Endothelial cell of umbilical vein (primary cell): Measurements from ENCODE around the gene SPATS2L. TPM values are rescaled to one million over a fixed set of nuclear protein-coding genes. Genes with fewer than 3 reads are reported as not detected.

ENCODE experiments used
- BruUV-seq: library from RNA; stranded (reverse); fragments of 400-500 nt; replicated peaks from 2 replicates; lab custom pipeline; 2021; lab: Mats Ljungman, UMichigan
- CTCF ChIA-PET: fragments of 300-600, 350-600 bp; sonication (Branson Sonifier 250); formaldehyde crosslinking; loops from one replicate; lab custom pipeline; 2021; ENCODE audit warnings: antibody characterized with exemption, inconsistent platforms; lab: Charles Lee
- POLR2A ChIA-PET: fragments of 300-600, 350-600 bp; sonication (Branson Sonifier 250); formaldehyde crosslinking; loops from one replicate; lab custom pipeline; 2021; ENCODE audit warnings: antibody characterized with exemption, inconsistent platforms; lab: Charles Lee
- DNase-seq: peaks from one replicate; pipeline ENCODE4 v3.0.0-alpha.2; 2011; ENCODE audit warnings: low read depth, low spot score
- FAIRE-seq: peaks from 2 replicates; lab custom pipeline; 2011; peaks lifted over from hg19 to GRCh38; lab: Jason Lieb, UNC
- H2AFZ ChIP-seq: 2 replicates; pipeline ENCODE4 v1.6.0; 2012; ENCODE audit warnings: low read depth, low read length, control low read depth, inconsistent platforms
- H3K27ac ChIP-seq: 2 replicates; pipeline ENCODE4 v1.5.1; 2011; ENCODE audit warnings: low read depth, mild to moderate bottlenecking, control low read depth, low read length, moderate library complexity; ENCODE audit not compliant: insufficient read depth
- H3K27me3 ChIP-seq, 2 experiments: 2 replicates each; pipeline versions ENCODE4 v1.6.0 to v1.6.1; 2011; ENCODE audit warnings: low read length in 2 of 2, mixed read lengths in 1 of 2; ENCODE audit not compliant: control insufficient read depth in 2 of 2, insufficient read depth in 2 of 2
- H3K36me3 ChIP-seq, 2 experiments: 2 replicates in 1 of 2; 3 replicates in 1 of 2; pipeline ENCODE4 v1.5.1; 2011; ENCODE audit warnings: low read length in 2 of 2, mild to moderate bottlenecking in 1 of 2, moderate library complexity in 1 of 2; ENCODE audit not compliant: control insufficient read depth in 2 of 2, insufficient read depth in 2 of 2; ENCODE audit errors: extremely low read depth in 1 of 2
- H3K4me1 ChIP-seq: 3 replicates; pipeline ENCODE4 v1.5.1; 2011; ENCODE audit warnings: mild to moderate bottlenecking, low read length; ENCODE audit not compliant: control insufficient read depth, insufficient read depth; ENCODE audit errors: extremely low read depth
- H3K4me2 ChIP-seq: 2 replicates; pipeline ENCODE4 v1.6.1; 2011; ENCODE audit warnings: low read length, control low read depth, mixed read lengths; ENCODE audit not compliant: insufficient read depth
- H3K4me3 ChIP-seq, 3 experiments: fragments of 200-600 bp in 1 of 3; sonication (generic), shearing (Covaris generic) in 1 of 3; replicated peaks in 1 of 3; 2 replicates each; pipeline ENCODE4 v1.5.1; 2011 to 2016; ENCODE audit warnings: control low read depth in 3 of 3, low read length in 3 of 3, mild to moderate bottlenecking in 2 of 3, inconsistent platforms in 1 of 3, low read depth in 1 of 3, moderate library complexity in 1 of 3; ENCODE audit not compliant: insufficient read depth in 1 of 3
- H3K79me2 ChIP-seq: 2 replicates; pipeline ENCODE4 v1.6.0; 2012; ENCODE audit warnings: low read length, inconsistent platforms; ENCODE audit not compliant: control insufficient read depth, insufficient read depth
- H3K9ac ChIP-seq: replicated peaks from 2 replicates; pipeline ENCODE3; 2011; ENCODE audit warnings: low read length, control low read depth; ENCODE audit not compliant: insufficient read depth; ENCODE audit errors: extremely low read depth
- H3K9me1 ChIP-seq: replicated peaks from 3 replicates; pipeline ENCODE4 v1.6.0; 2011; ENCODE audit warnings: mild to moderate bottlenecking, low read length; ENCODE audit not compliant: control insufficient read depth, insufficient read depth; ENCODE audit errors: extremely low read depth
- H3K9me3 ChIP-seq: replicated peaks from 2 replicates; pipeline ENCODE4 v1.5.1; 2012; ENCODE audit warnings: low read length, inconsistent platforms; ENCODE audit not compliant: control insufficient read depth, insufficient read depth
- H4K20me1 ChIP-seq: replicated peaks from 2 replicates; pipeline ENCODE3; 2011; ENCODE audit warnings: mild to moderate bottlenecking, low read length; ENCODE audit not compliant: control insufficient read depth, insufficient read depth; ENCODE audit errors: extremely low read depth
- EZH2 ChIP-seq: IDR thresholded peaks from 2 replicates; pipeline ENCODE4 v1.6.1; 2012; ENCODE audit warnings: borderline replicate concordance, low read depth, mild to moderate bottlenecking, moderate library complexity, low read length, inconsistent platforms; ENCODE audit not compliant: severe bottlenecking
- FOS ChIP-seq: IDR thresholded peaks from 2 replicates; pipeline ENCODE4 v1.6.1; 2011; ENCODE audit warnings: mild to moderate bottlenecking, low read length, moderate library complexity, borderline replicate concordance; ENCODE audit not compliant: insufficient read depth
- JUN ChIP-seq: IDR thresholded peaks from 2 replicates; pipeline ENCODE4 v1.6.1; 2011; ENCODE audit warnings: borderline replicate concordance, low read depth; ENCODE audit not compliant: insufficient read length, insufficient read depth
- MYC ChIP-seq: IDR thresholded peaks from one replicate; pipeline ENCODE4 v1.6.1; 2011; ENCODE audit warnings: mild to moderate bottlenecking, low read depth, low read length
- POLR2A ChIP-seq: IDR thresholded peaks from 2 replicates; pipeline ENCODE4 v1.6.1; 2012; ENCODE audit warnings: low read depth, mild to moderate bottlenecking, control low read depth, low read length
- POLR2AphosphoS5 ChIP-seq: IDR thresholded peaks from 2 replicates; pipeline ENCODE4 v1.6.1; 2012; ENCODE audit warnings: low read depth, mild to moderate bottlenecking, control low read depth, low read length, moderate library complexity; ENCODE audit not compliant: insufficient read depth
- dilution Hi-C: fragments of 300-500 bp; cut with MboI; formaldehyde crosslinking; loops from one replicate; pipeline ENCODE4 v1.15.0; 2019; ENCODE audit warnings: low sequenced_read_pairs; ENCODE audit not compliant: extremely low pct_ligation_motif_present
- intact Hi-C: fragments of 100-400 bp; cut with micrococcal nuclease; formaldehyde crosslinking; loops from one replicate; pipeline ENCODE4 v1.10.0; 2022
- polyA plus RNA-seq, 4 experiments: library from polyadenylated mRNA; depleted of rRNA in 3 of 4; stranded (reverse) in 3 of 4; unstranded in 1 of 4; fragments of >200 nt; gene quantifications; 2 replicates each; pipeline versions ENCODE4 v1.2.1 to v1.2.3, GENCODE V29; 2011 to 2012; ENCODE audit warnings: missing spikeins in 1 of 4
- total RNA-seq: library from RNA; stranded (reverse); gene quantifications from 2 replicates; pipeline ENCODE4 v1.2.3, GENCODE V29; 2021
- TF ChIP-seq, protein P1 (sequence below), 2 donors: IDR thresholded peaks; 1 replicate in 1 of 2; 2 replicates in 1 of 2; pipeline ENCODE4 v1.5.1; 2011; ENCODE audit warnings: low read length in 2 of 2, mild to moderate bottlenecking in 2 of 2, moderate library complexity in 2 of 2, control low read depth in 1 of 2, inconsistent platforms in 1 of 2, low read depth in 1 of 2; ENCODE audit not compliant: insufficient read depth in 1 of 2; ENCODE audit errors: extremely low read depth in 1 of 2
- TF ChIP-seq, protein P2 (sequence below): IDR thresholded peaks from 2 replicates; pipeline ENCODE4 v1.6.1; 2011; ENCODE audit not compliant: insufficient read depth, insufficient read length

Gene SPATS2L
- total and polyA plus RNA-seq, 2 donors (not counting 3 experiments of a cell fraction or from before 2014, with no cell fraction given), result 29.1 to 72.9 TPM

DNA sequence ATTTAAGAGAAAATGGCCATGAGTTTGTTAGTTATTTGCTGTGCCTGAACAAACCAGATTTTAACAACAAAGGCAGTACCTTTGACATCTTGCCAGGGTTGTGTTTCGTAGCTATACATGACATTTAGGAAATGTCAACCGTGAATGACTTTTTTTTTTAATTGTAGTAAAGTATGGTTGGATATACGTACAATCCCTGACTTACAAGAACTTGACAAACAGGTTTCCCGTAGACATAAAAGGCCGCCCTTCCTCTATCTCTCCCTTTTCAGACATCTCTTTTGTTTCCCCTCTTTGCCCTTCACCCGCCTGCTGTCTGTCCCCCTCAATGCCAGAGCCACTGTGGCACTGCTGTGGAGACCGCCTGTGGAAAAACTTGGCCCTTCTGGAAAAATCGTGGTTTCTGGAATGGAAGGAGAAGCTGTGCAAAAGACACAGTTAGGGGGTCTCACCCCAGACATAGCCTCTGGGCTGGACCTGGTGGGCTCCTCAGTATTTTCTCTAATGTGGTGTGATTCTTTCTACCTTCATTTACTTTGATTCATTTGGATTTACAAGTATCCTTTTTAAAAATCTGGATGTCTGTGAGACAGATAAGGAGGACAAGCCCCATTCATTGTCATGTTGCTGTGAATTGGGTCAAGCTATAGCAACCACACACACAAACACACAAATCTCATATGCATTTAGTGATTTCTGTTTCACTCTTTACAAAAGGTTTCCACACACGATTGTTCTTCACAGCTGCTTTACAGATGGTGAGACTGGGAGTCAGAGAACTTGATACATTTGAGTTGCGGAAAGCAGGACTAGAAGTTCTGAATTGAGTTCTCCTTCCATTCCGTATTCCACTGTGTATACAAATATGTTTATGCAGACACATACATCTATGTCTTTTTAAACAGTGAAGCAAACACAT lies 48.6 kb downstream of the SPATS2L start:
- ChIA-PET POLR2A (no interaction called here), CTCF (no interaction called here)
- DNase-seq (no peak), FAIRE-seq (no peak)
- no peaks in the 10 kb centered on the region for H3K9me3 ChIP-seq
- H3K9me1 ChIP-seq, result no peaks in the 10 kb centered on the region
- no peak overlapping the region for H2AFZ ChIP-seq
- BruUV-seq, result no TSS peak
- H3K36me3 ChIP-seq, result no peaks in the 10 kb centered on the region
- no peak overlapping the region for H3K9ac ChIP-seq
- no peaks in the 10 kb centered on the region for H3K4me1 ChIP-seq
- no peak overlapping the region for H3K27ac ChIP-seq
- TF ChIP-seq POLR2AphosphoS5, result no peak
- TF ChIP-seq, protein P1, sequence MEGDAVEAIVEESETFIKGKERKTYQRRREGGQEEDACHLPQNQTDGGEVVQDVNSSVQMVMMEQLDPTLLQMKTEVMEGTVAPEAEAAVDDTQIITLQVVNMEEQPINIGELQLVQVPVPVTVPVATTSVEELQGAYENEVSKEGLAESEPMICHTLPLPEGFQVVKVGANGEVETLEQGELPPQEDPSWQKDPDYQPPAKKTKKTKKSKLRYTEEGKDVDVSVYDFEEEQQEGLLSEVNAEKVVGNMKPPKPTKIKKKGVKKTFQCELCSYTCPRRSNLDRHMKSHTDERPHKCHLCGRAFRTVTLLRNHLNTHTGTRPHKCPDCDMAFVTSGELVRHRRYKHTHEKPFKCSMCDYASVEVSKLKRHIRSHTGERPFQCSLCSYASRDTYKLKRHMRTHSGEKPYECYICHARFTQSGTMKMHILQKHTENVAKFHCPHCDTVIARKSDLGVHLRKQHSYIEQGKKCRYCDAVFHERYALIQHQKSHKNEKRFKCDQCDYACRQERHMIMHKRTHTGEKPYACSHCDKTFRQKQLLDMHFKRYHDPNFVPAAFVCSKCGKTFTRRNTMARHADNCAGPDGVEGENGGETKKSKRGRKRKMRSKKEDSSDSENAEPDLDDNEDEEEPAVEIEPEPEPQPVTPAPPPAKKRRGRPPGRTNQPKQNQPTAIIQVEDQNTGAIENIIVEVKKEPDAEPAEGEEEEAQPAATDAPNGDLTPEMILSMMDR (IDR thresholded peaks at IDR 0.05; ENCODE audit: extremely low read depth in 1 of 2, insufficient read depth in 1 of 2, low read depth in 1 of 2, low read length in 2 of 2), result no peak
- intact Hi-C loops (no loop called here), dilution Hi-C loops (no loop called here)
- no peak overlapping the region for H3K4me3 ChIP-seq
- no peaks in the 10 kb centered on the region for H4K20me1 ChIP-seq
- peaks cover 10% of the 10 kb centered on the region for H3K79me2 ChIP-seq
- no peak overlapping the region for H3K4me2 ChIP-seq
- no peaks in the 10 kb centered on the region for H3K27me3 ChIP-seq

DNA sequence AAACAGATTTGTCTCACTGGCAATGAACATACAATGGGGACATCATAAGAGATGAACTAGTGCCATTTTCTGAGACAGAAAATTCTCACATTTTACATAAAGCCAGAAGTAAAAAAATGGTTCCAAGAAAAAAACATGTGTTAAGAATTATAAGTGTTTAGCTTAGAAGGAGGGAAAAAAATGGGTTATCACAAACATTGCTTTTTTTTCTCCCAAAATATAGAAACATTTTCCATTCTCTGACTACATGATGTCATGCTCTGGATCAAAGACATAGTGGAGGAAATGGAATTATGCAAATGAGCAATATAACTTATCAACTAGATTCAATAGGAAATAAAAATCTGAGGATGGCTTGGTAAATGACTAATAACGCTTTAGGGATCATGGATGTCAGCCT lies 49.8 kb downstream of the SPATS2L start:
- no peaks in the 10 kb centered on the region for H3K27me3 ChIP-seq
- H3K4me3 ChIP-seq, result no peak overlapping the region
- intact Hi-C loops, result no loop called here
- no peak overlapping the region for H3K9ac ChIP-seq
- dilution Hi-C loops, result no loop called here
- no TSS peak for BruUV-seq
- no peak for TF ChIP-seq POLR2A
- TF ChIP-seq POLR2AphosphoS5, result no peak
- TF ChIP-seq MYC, result no peak
- TF ChIP-seq FOS, result no peak
- TF ChIP-seq, protein P2, sequence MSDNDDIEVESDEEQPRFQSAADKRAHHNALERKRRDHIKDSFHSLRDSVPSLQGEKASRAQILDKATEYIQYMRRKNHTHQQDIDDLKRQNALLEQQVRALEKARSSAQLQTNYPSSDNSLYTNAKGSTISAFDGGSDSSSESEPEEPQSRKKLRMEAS, result no peak
- TF ChIP-seq JUN, result no peak
- TF ChIP-seq, protein P1 (IDR thresholded peaks at IDR 0.05; ENCODE audit: extremely low read depth in 1 of 2, insufficient read depth in 1 of 2, low read depth in 1 of 2, low read length in 2 of 2), result no peak
- TF ChIP-seq EZH2, result no peak
- H2AFZ ChIP-seq, result no peak overlapping the region
- no peak for FAIRE-seq
- ChIA-PET CTCF (no interaction called here), POLR2A (no interaction called here)
- no peaks in the 10 kb centered on the region for H4K20me1 ChIP-seq
- H3K79me2 ChIP-seq, result peaks cover 11% of the 10 kb centered on the region
- no peaks in the 10 kb centered on the region for H3K4me1 ChIP-seq
- H3K9me3 ChIP-seq, result no peaks in the 10 kb centered on the region
- H3K27ac ChIP-seq, result no peak overlapping the region
- DNase-seq, result no peak
- no peak overlapping the region for H3K4me2 ChIP-seq
- no peaks in the 10 kb centered on the region for H3K9me1 ChIP-seq
- H3K36me3 ChIP-seq, result no peaks in the 10 kb centered on the region
